ENCODE results near the gene MGAT4C.
"Not testable (repeated sequence)": the region's sequence is repeated elsewhere in the genome, so short reads cannot be mapped to it uniquely, and the experiment has no call there.

The MGAT4C gene

GRCh38 chr12:86256163-86256562, at the start of gene MGAT4C:
TSS of gene MGAT4C (minus strand) at chr12:86256391.
- no peak for DNase-seq

GRCh38 chr12:86296396-86296795, 40.2 kb upstream of the MGAT4C start:
- not testable (repeated sequence) for DNase-seq

- no peak for DNase-seq
Observed at GRCh38 chr12:86293682-86294240, 37.6 kb upstream of the MGAT4C start.

GRCh38 chr12:86292480-86292879, 36.3 kb upstream of the MGAT4C start:
- DNase-seq, result no peak

- no peak for DNase-seq
Observed at GRCh38 chr12:86290615-86291014, 34.4 kb upstream of the MGAT4C start.

GRCh38 chr12:86286119-86286518, 29.9 kb upstream of the MGAT4C start:
- no peak for DNase-seq

- DNase-seq, result no peak
Observed at GRCh38 chr12:86283620-86284019, 27.4 kb upstream of the MGAT4C start.

- no peak for DNase-seq
Observed at GRCh38 chr12:86275356-86275755, 19.2 kb upstream of the MGAT4C start.

- no peak for DNase-seq
Observed at GRCh38 chr12:86265329-86265695, 9.1 kb upstream of the MGAT4C start.

- no peak for DNase-seq
Observed at GRCh38 chr12:86264451-86265328, 8.5 kb upstream of the MGAT4C start.

- no peak for DNase-seq
Observed at GRCh38 chr12:86261578-86261977, 5.4 kb upstream of the MGAT4C start.

GRCh38 chr12:86261142-86261541, 5.0 kb upstream of the MGAT4C start:
- no peak for DNase-seq

GRCh38 chr12:86260183-86260582, 4.0 kb upstream of the MGAT4C start:
- DNase-seq, result no peak

GRCh38 chr12:86257134-86257533, 943 bp upstream of the MGAT4C start:
- DNase-seq, result no peak

- DNase-seq, result no peak
Observed at GRCh38 chr12:86254399-86255107, 1.6 kb downstream of the MGAT4C start.

GRCh38 chr12:86249851-86250250, 6.3 kb downstream of the MGAT4C start:
- DNase-seq, result no peak

- DNase-seq, result no peak
Observed at GRCh38 chr12:86249276-86249675, 6.9 kb downstream of the MGAT4C start.

- DNase-seq, result no peak
Observed at GRCh38 chr12:86247871-86248270, 8.3 kb downstream of the MGAT4C start.

- DNase-seq, result no peak
Observed at GRCh38 chr12:86241600-86241999, 14.6 kb downstream of the MGAT4C start.

- no peak for DNase-seq
Observed at GRCh38 chr12:86234316-86234855, 21.8 kb downstream of the MGAT4C start.

- no peak for DNase-seq
Observed at GRCh38 chr12:86233126-86233525, 23.1 kb downstream of the MGAT4C start.

GRCh38 chr12:86230516-86231146, 25.6 kb downstream of the MGAT4C start:
- no peak for DNase-seq

- no peak for DNase-seq
Observed at GRCh38 chr12:86229772-86230171, 26.4 kb downstream of the MGAT4C start.
